ENCODE results near the gene ADGRL3.

Gene ADGRL3

GRCh38 chr4:61923179-61923578 lies 723.1 kb downstream of the ADGRL3 start:
- Histone ChIP-seq H3K4me1 (ENCODE audit: insufficient read depth, low read length, severe bottlenecking) (no peaks in the 10 kb centered on the region), H3K9me2 (ENCODE audit: low read depth, low read length) (no peaks in the 10 kb centered on the region), H4K20me1 (ENCODE audit: insufficient read depth, low read length) (no peaks in the 10 kb centered on the region), H3K9me3 (ENCODE audit: low read length) (no peaks in the 10 kb centered on the region), H3K9ac (ENCODE audit: low read length) (no peak overlapping the region), H3K79me2 (ENCODE audit: insufficient read depth, low read length) (no peaks in the 10 kb centered on the region), H3F3A (ENCODE audit: insufficient read depth, low read length) (no peaks in the 10 kb centered on the region), H3K27ac (ENCODE audit: low read depth, low read length, poor library complexity, severe bottlenecking) (no peak overlapping the region), H2AFZ (ENCODE audit: low read length) (no peak overlapping the region), H3K36me3 (ENCODE audit: insufficient read depth, low read length) (no peaks in the 10 kb centered on the region), H3K4me2 (ENCODE audit: low read length) (no peak overlapping the region), H3K27me3 (ENCODE audit: insufficient read depth, low read length) (no peaks in the 10 kb centered on the region), H3K4me3 (ENCODE audit: low read depth, low read length, poor library complexity, severe bottlenecking) (no peak overlapping the region)
- TF ChIP-seq CTCF (IDR thresholded peaks at IDR 0.05; ENCODE audit: low read length) (no peak), EZH2 (IDR thresholded peaks at IDR 0.05; ENCODE audit: borderline replicate concordance, low read length) (no peak)

DNA sequence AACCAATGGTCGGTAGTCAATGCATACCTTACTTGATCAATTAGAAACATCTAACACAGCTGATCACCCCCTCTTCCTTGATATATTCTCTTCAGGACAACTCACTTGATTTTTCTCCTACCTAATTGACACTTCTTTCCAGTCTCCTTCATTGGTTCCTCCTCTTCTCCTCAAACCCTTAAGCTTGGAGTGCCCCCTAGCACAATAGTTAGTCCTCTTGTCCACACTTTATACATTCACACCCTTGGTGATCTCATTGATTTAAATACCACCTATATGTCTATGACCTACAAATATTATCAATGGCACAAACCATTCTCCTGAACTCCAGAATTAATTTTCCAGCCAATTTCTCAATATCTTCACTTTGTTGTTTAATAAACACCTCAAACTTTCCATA lies 724.0 kb downstream of the ADGRL3 start:
- Histone ChIP-seq H3K4me3 (ENCODE audit: low read depth, low read length, poor library complexity, severe bottlenecking) (no peak overlapping the region), H2AFZ (ENCODE audit: low read length) (no peak overlapping the region), H3K4me1 (ENCODE audit: insufficient read depth, low read length, severe bottlenecking) (no peaks in the 10 kb centered on the region), H3K27me3 (ENCODE audit: insufficient read depth, low read length) (no peaks in the 10 kb centered on the region), H3K4me2 (ENCODE audit: low read length) (no peak overlapping the region), H3K9me3 (ENCODE audit: low read length) (no peaks in the 10 kb centered on the region), H4K20me1 (ENCODE audit: insufficient read depth, low read length) (no peaks in the 10 kb centered on the region), H3K9ac (ENCODE audit: low read length) (no peak overlapping the region), H3K79me2 (ENCODE audit: insufficient read depth, low read length) (no peaks in the 10 kb centered on the region), H3K36me3 (ENCODE audit: insufficient read depth, low read length) (no peaks in the 10 kb centered on the region), H3K9me2 (ENCODE audit: low read depth, low read length) (no peaks in the 10 kb centered on the region), H3F3A (ENCODE audit: insufficient read depth, low read length) (no peaks in the 10 kb centered on the region), H3K27ac (ENCODE audit: low read depth, low read length, poor library complexity, severe bottlenecking) (no peak overlapping the region)
- TF ChIP-seq EZH2 (IDR thresholded peaks at IDR 0.05; ENCODE audit: borderline replicate concordance, low read length) (no peak), CTCF (IDR thresholded peaks at IDR 0.05; ENCODE audit: low read length) (no peak)

- H2AFZ ChIP-seq (ENCODE audit: low read length), result no peak overlapping the region
- no peaks in the 10 kb centered on the region for H3K36me3 ChIP-seq (ENCODE audit: insufficient read depth, low read length)
- no peaks in the 10 kb centered on the region for H3K9me2 ChIP-seq (ENCODE audit: low read depth, low read length)
- H3K27me3 ChIP-seq (ENCODE audit: insufficient read depth, low read length), result no peaks in the 10 kb centered on the region
- no peak overlapping the region for H3K4me2 ChIP-seq (ENCODE audit: low read length)
- H3K4me1 ChIP-seq (ENCODE audit: insufficient read depth, low read length, severe bottlenecking), result no peaks in the 10 kb centered on the region
- H4K20me1 ChIP-seq (ENCODE audit: insufficient read depth, low read length), result no peaks in the 10 kb centered on the region
- H3K79me2 ChIP-seq (ENCODE audit: insufficient read depth, low read length), result no peaks in the 10 kb centered on the region
- H3K4me3 ChIP-seq (ENCODE audit: low read depth, low read length, poor library complexity, severe bottlenecking), result no peak overlapping the region
- no peaks in the 10 kb centered on the region for H3F3A ChIP-seq (ENCODE audit: insufficient read depth, low read length)
- TF ChIP-seq EZH2 (IDR thresholded peaks at IDR 0.05; ENCODE audit: borderline replicate concordance, low read length), result no peak
- no peak for TF ChIP-seq CTCF (IDR thresholded peaks at IDR 0.05; ENCODE audit: low read length)
- H3K9ac ChIP-seq (ENCODE audit: low read length), result no peak overlapping the region
- no peaks in the 10 kb centered on the region for H3K9me3 ChIP-seq (ENCODE audit: low read length)
- no peak overlapping the region for H3K27ac ChIP-seq (ENCODE audit: low read depth, low read length, poor library complexity, severe bottlenecking)
Observed at GRCh38 chr4:61933527-61933926, 733.4 kb downstream of the ADGRL3 start.

Measured in OCI-LY1 (cell line).